Gastrocnemius medialis (tissue), 4 donors: Measurements from ENCODE around the gene ABCC2. TPM values are rescaled to one million over a fixed set of nuclear protein-coding genes. Genes with fewer than 3 reads are reported as not detected.
"Not testable (repeated sequence)": the region's sequence is repeated elsewhere in the genome, so short reads cannot be mapped to it uniquely, and the experiment has no call there.

Experiments
- ATAC-seq, 2 donors: fragments of 150-250 bp; one replicate each; pipeline ENCODE4 v1.9.1; 2016
- DNase-seq, 2 donors: peaks; one replicate each; pipeline ENCODE4 v3.0.0-alpha.2; 2019
- H3K27ac ChIP-seq, 4 donors: fragments of 200-600 bp; sonication (generic); 1 replicate in 1 of 4; 2 replicates in 3 of 4; pipeline ENCODE4 v1.5.1; 2016 to 2018; ENCODE audit warnings: mild to moderate bottlenecking in 2 of 4, moderate library complexity in 1 of 4
- H3K27me3 ChIP-seq, 3 donors: fragments of 200-600 bp; sonication (generic) in 2 of 3; 1 replicate in 1 of 3; 2 replicates in 2 of 3; pipeline versions ENCODE4 v1.5.1 to v1.6.0; 2016 to 2019; ENCODE audit warnings: mild to moderate bottlenecking in 1 of 3, moderate library complexity in 1 of 3
- H3K36me3 ChIP-seq, 2 donors: fragments of 200-600 bp; sonication (generic) in 1 of 2; one replicate each; pipeline ENCODE4 v1.5.1; 2017 to 2018
- H3K4me1 ChIP-seq, 2 donors: fragments of 200-600 bp; sonication (generic) in 1 of 2; one replicate each; pipeline ENCODE4 v1.5.1; 2016 to 2017; ENCODE audit warnings: mild to moderate bottlenecking in 2 of 2
- H3K4me3 ChIP-seq, 4 donors: fragments of 200-600 bp; sonication (generic) in 3 of 4; 1 replicate in 1 of 4; 2 replicates in 3 of 4; pipeline ENCODE4 v1.5.1; 2016 to 2019; ENCODE audit warnings: mild to moderate bottlenecking in 2 of 4
- H3K9me3 ChIP-seq, 3 donors: fragments of 200-600 bp; sonication (generic) in 2 of 3; 1 replicate in 1 of 3; 2 replicates in 2 of 3; pipeline ENCODE4 v1.5.1; 2016 to 2019
- CTCF ChIP-seq, 5 experiments: fragments of 450-650 bp in 3 of 5; fragments of 200-600 bp in 2 of 5; sonication (generic) in 2 of 5; IDR thresholded peaks in 4 of 5; conservative IDR thresholded peaks in 1 of 5; 1 replicate in 4 of 5; 2 replicates in 1 of 5; pipeline ENCODE4 v1.5.1; 2016 to 2019; ENCODE audit warnings: antibody characterized with exemption in 5 of 5, mild to moderate bottlenecking in 3 of 5, moderate library complexity in 3 of 5
- POLR2A ChIP-seq, 2 donors: fragments of 450-650 bp; IDR thresholded peaks; one replicate each; pipeline ENCODE4 v1.6.1; 2017; ENCODE audit warnings: antibody characterized with exemption in 2 of 2, mild to moderate bottlenecking in 2 of 2, moderate library complexity in 2 of 2
- in situ Hi-C, 4 donors: fragments of 200-750 bp; cut with MboI; loops; one replicate each; pipeline versions ENCODE4 v1.15.0 to v1.8.0; 2017; ENCODE audit warnings: low sequenced_read_pairs in 4 of 4
- intact Hi-C: fragments of 100-400 bp; cut with DNase I; formaldehyde crosslinking; loops from one replicate; pipeline ENCODE4 v1.15.1; 2023; ENCODE audit warnings: low total_unique reads
- total RNA-seq, 4 donors: library from RNA; depleted of rRNA; stranded (reverse); fragments of >200 nt; gene quantifications; one replicate each; pipeline versions ENCODE4 v1.1.0 to v1.2.3, GENCODE V29; 2016

ABCC2 gene
- total RNA-seq, 4 donors from 2014 or later: 0.89 to 3.2 (median 1.3) TPM

GRCh38 chr10:99854860-99855259, 72.4 kb downstream of the ABCC2 start:
- Histone ChIP-seq H3K4me3 (no peak overlapping the region), H3K36me3 (no peaks in the 10 kb centered on the region), H3K27me3 (no peaks in the 10 kb centered on the region), H3K27ac (no peak overlapping the region), H3K4me1 (no peaks in the 10 kb centered on the region), H3K9me3 (no peaks in the 10 kb centered on the region)
- ATAC-seq (no peak), DNase-seq (no peak)
- intact Hi-C loops: no loop called here
- peak in 1 of 5 experiments; percentile 14 for TF ChIP-seq CTCF (IDR thresholded peaks at IDR 0.05 in 4 of 5, conservative IDR thresholded peaks at IDR 0.05 in 1 of 5)
- no peak for TF ChIP-seq POLR2A (IDR thresholded peaks at IDR 0.05)
- in situ Hi-C loops: no loop called here

GRCh38 chr10:99855479-99856071, 73.1 kb downstream of the ABCC2 start:
- in situ Hi-C loops: no loop called here
- Histone ChIP-seq H3K4me3 (no peak overlapping the region), H3K27me3 (no peaks in the 10 kb centered on the region), H3K36me3 (no peaks in the 10 kb centered on the region), H3K4me1 (no peaks in the 10 kb centered on the region), H3K27ac (no peak overlapping the region), H3K9me3 (no peaks in the 10 kb centered on the region)
- TF ChIP-seq POLR2A (IDR thresholded peaks at IDR 0.05) (no peak), CTCF (IDR thresholded peaks at IDR 0.05 in 4 of 5, conservative IDR thresholded peaks at IDR 0.05 in 1 of 5) (no peak)
- intact Hi-C loops: no loop called here
- ATAC-seq (no peak), DNase-seq (no peak)

- Histone ChIP-seq H3K27me3 (no peaks in the 10 kb centered on the region), H3K4me3 (no peak overlapping the region), H3K4me1 (no peaks in the 10 kb centered on the region), H3K36me3 (no peaks in the 10 kb centered on the region), H3K9me3 (no peaks in the 10 kb centered on the region), H3K27ac (no peak overlapping the region)
- no peak for TF ChIP-seq POLR2A (IDR thresholded peaks at IDR 0.05)
- no peak for TF ChIP-seq CTCF (IDR thresholded peaks at IDR 0.05 in 4 of 5, conservative IDR thresholded peaks at IDR 0.05 in 1 of 5)
- intact Hi-C loops: no loop called here
- ATAC-seq (no peak), DNase-seq (no peak)
- in situ Hi-C loops: no loop called here
Observed at GRCh38 chr10:99858849-99859248, 76.4 kb downstream of the ABCC2 start.

- DNase-seq: no peak
- no peak for TF ChIP-seq CTCF (IDR thresholded peaks at IDR 0.05 in 4 of 5, conservative IDR thresholded peaks at IDR 0.05 in 1 of 5)
- TF ChIP-seq POLR2A (IDR thresholded peaks at IDR 0.05): no peak
- Histone ChIP-seq H3K9me3 (no peaks in the 10 kb centered on the region), H3K36me3 (no peaks in the 10 kb centered on the region), H3K27ac (no peak overlapping the region), H3K4me3 (no peak overlapping the region), H3K4me1 (no peaks in the 10 kb centered on the region), H3K27me3 (no peaks in the 10 kb centered on the region)
- in situ Hi-C loops (no loop called here), intact Hi-C loops (no loop called here)
- ATAC-seq: no peak
Observed at GRCh38 chr10:99859585-99859984, 77.1 kb downstream of the ABCC2 start.

GRCh38 chr10:99860466-99860865, 78.0 kb downstream of the ABCC2 start:
- ATAC-seq (no peak), DNase-seq (no peak)
- Histone ChIP-seq H3K4me3 (no peak overlapping the region), H3K27me3 (no peaks in the 10 kb centered on the region), H3K9me3 (no peaks in the 10 kb centered on the region), H3K4me1 (no peaks in the 10 kb centered on the region), H3K27ac (no peak overlapping the region), H3K36me3 (no peaks in the 10 kb centered on the region)
- TF ChIP-seq POLR2A (IDR thresholded peaks at IDR 0.05): no peak
- no peak for TF ChIP-seq CTCF (IDR thresholded peaks at IDR 0.05 in 4 of 5, conservative IDR thresholded peaks at IDR 0.05 in 1 of 5)
- intact Hi-C loops: no loop called here
- in situ Hi-C loops: no loop called here

- H3K9me3 ChIP-seq, ATAC-seq: not testable (repeated sequence)
Observed at GRCh38 chr10:99863535-99864240, 81.2 kb downstream of the ABCC2 start.

GRCh38 chr10:99867250-99867649, 84.8 kb downstream of the ABCC2 start:
- ATAC-seq, in situ Hi-C loops, H3K4me1 ChIP-seq, H3K27me3 ChIP-seq, H3K4me3 ChIP-seq, intact Hi-C loops, H3K27ac ChIP-seq, H3K36me3 ChIP-seq, H3K9me3 ChIP-seq, DNase-seq: not testable (repeated sequence)

More at GRCh38 chr10:99863535-99864240, 81.2 kb downstream of the ABCC2 start:
- in situ Hi-C loops, H3K27me3 ChIP-seq, H3K4me3 ChIP-seq, DNase-seq, H3K36me3 ChIP-seq, H3K4me1 ChIP-seq, intact Hi-C loops, H3K27ac ChIP-seq: not testable (repeated sequence)
